Suprapubic skin (tissue), 4 donors: ENCODE results near the gene COA5.

Experiments
- CTCF ChIP-seq, 2 donors: fragments of 200-600 bp in 1 of 2; fragments of 450-650 bp in 1 of 2; sonication (generic) in 1 of 2; IDR thresholded peaks; one replicate each; pipeline ENCODE4 v1.5.1; 2016 to 2019; ENCODE audit warnings: antibody characterized with exemption in 2 of 2, mild to moderate bottlenecking in 1 of 2, moderate library complexity in 1 of 2
- EP300 ChIP-seq: sonication (generic); formaldehyde crosslinking; IDR thresholded peaks from one replicate; pipeline ENCODE4 v1.6.1; 2017; ENCODE audit warnings: antibody characterized with exemption
- POLR2A ChIP-seq, 2 donors: fragments of 450-650 bp; IDR thresholded peaks; one replicate each; pipeline ENCODE4 v1.6.1; 2017; ENCODE audit warnings: antibody characterized with exemption in 2 of 2, mild to moderate bottlenecking in 2 of 2, moderate library complexity in 2 of 2
- POLR2AphosphoS5 ChIP-seq, 3 donors: sonication (generic); formaldehyde crosslinking; IDR thresholded peaks; one replicate each; pipeline ENCODE4 v1.6.1; 2017; ENCODE audit warnings: antibody characterized with exemption in 3 of 3

- TF ChIP-seq CTCF (IDR thresholded peaks at IDR 0.05) (peak in 1 of 2 donors; percentile 5), EP300 (no peak), POLR2AphosphoS5 (IDR thresholded peaks at IDR 0.05) (peak; percentile 78 to 99 (median 96)), POLR2A (IDR thresholded peaks at IDR 0.05) (peak; percentile 13 to 92)
Measured at GRCh38 chr2:98608116-98608961, at the start of gene COA5, which contains the start of gene UNC50.
